DMS 273 treated with DMSO at 0.1 percent for 48 hours (cell line): ENCODE measurements around the gene KANK4.

ENCODE experiments used
- DNase-seq: peaks from one replicate; lab custom pipeline; 2025; lab: John Stamatoyannopoulos, UW

Gene KANK4

GRCh38 chr1:62318756-62319544 lies at the start of gene KANK4:
Gene KANK4, minus strand, starts transcription at chr1:62319434. Its CDS starts 37,870 bp downstream, at chr1:62281564.
- no peak for DNase-seq

- DNase-seq: no peak
Measured at GRCh38 chr1:62368989-62369388, 49.8 kb upstream of the KANK4 start.

GRCh38 chr1:62367005-62367557 lies 47.8 kb upstream of the KANK4 start:
- DNase-seq: no peak

GRCh38 chr1:62364721-62365120 lies 45.5 kb upstream of the KANK4 start:
- DNase-seq: no peak

GRCh38 chr1:62362926-62363325 lies 43.7 kb upstream of the KANK4 start:
- no peak for DNase-seq

- no peak for DNase-seq
Measured at GRCh38 chr1:62362061-62362917, 43.1 kb upstream of the KANK4 start.

- DNase-seq: no peak
Measured at GRCh38 chr1:62361431-62361830, 42.2 kb upstream of the KANK4 start.

- no peak for DNase-seq
Measured at GRCh38 chr1:62358665-62359373, 39.6 kb upstream of the KANK4 start.

- no peak for DNase-seq
Measured at GRCh38 chr1:62357916-62358315, 38.7 kb upstream of the KANK4 start.

- DNase-seq: no peak
Measured at GRCh38 chr1:62356257-62356835, 37.1 kb upstream of the KANK4 start.

- DNase-seq: no peak
Measured at GRCh38 chr1:62355095-62355494, 35.9 kb upstream of the KANK4 start.

GRCh38 chr1:62353853-62354252 lies 34.6 kb upstream of the KANK4 start:
- DNase-seq: no peak

- DNase-seq: no peak
Measured at GRCh38 chr1:62352387-62352786, 33.2 kb upstream of the KANK4 start.

GRCh38 chr1:62349470-62350233 lies 30.4 kb upstream of the KANK4 start:
- no peak for DNase-seq

GRCh38 chr1:62346886-62347285 lies 27.7 kb upstream of the KANK4 start:
- no peak for DNase-seq

- no peak for DNase-seq
Measured at GRCh38 chr1:62343911-62344310, 24.7 kb upstream of the KANK4 start.

GRCh38 chr1:62342270-62342669 lies 23.0 kb upstream of the KANK4 start:
- DNase-seq: no peak

- no peak for DNase-seq
Measured at GRCh38 chr1:62341615-62342014, 22.4 kb upstream of the KANK4 start.

GRCh38 chr1:62341089-62341488 lies 21.9 kb upstream of the KANK4 start:
- no peak for DNase-seq

- no peak for DNase-seq
Measured at GRCh38 chr1:62337706-62338631, 18.7 kb upstream of the KANK4 start.
